ENCODE measurements around the gene ACOX3. TPM values are rescaled to one million over a fixed set of nuclear protein-coding genes. Genes with fewer than 3 reads are reported as not detected.

The ACOX3 gene
- total RNA-seq, 1 donor from 2014 or later: 16.6 TPM

DNA sequence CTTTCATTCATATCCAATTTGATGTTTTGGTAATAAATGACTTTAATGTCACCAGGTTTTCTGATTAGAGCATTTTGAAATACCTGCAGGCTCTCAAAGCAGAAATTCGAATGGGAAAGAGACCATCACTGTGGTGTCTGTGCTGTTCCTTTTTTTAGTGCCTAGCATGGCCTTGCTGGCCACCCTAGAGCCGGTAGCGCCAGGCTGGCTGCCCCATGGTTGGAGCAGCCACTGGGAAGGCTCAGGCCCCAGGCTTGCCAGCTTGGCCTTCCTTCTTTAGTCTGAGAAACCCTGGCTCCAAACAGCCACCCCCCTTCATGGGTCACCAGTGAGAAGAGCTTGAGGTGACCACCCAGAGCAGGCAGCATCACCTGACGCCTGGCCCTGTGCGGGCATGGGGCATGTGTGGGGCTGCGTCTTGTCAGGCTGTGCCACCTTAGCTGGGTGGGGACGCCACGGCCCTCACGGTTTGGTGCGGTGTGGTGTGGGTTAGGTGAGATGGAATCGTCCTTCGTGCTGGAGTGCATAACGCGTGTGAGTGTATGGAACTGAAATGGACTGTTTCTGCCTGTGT lies 30.0 kb upstream of the ACOX3 start:
- no peak for DNase-seq (ENCODE audit: low read depth, low spot score)
- no peak overlapping the region for H3K27ac Mint-ChIP-seq (ENCODE audit: unreplicated experiment)
- H3K9me3 Mint-ChIP-seq: no peaks in the 10 kb centered on the region
- H3K36me3 Mint-ChIP-seq (ENCODE audit: low read depth): no peaks in the 10 kb centered on the region
- no peak overlapping the region for H3K4me3 Mint-ChIP-seq
- H3K4me1 Mint-ChIP-seq: no peaks in the 10 kb centered on the region
- no peak for TF ChIP-seq CTCF (conservative IDR thresholded peaks at IDR 0.05)
- no peaks in the 10 kb centered on the region for H3K27me3 Mint-ChIP-seq (ENCODE audit: low read depth)

DNA sequence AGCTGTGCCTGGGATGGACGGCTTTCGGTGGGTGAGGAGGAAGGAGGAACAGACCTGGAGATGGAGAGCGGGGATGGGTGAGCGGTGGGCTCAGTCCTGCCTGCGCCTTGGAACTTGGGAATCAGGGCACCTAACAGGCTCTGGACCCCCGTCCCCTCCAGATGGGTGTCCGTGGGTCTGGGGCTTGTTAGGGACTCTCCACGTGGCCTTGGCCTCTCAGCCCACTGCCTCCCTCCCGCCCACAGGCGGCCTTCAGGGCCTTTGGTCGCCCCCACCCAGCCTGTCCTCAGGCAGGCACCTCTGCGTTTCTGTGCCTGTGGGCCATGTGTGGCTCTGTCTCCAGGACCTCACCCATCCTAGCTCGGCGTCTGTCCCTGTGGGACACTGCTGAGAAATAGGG lies 29.0 kb upstream of the ACOX3 start:
- Mint-ChIP-seq H3K9me3 (no peaks in the 10 kb centered on the region), H3K36me3 (ENCODE audit: low read depth) (peaks cover 4% of the 10 kb centered on the region), H3K4me1 (no peaks in the 10 kb centered on the region), H3K27me3 (ENCODE audit: low read depth) (no peaks in the 10 kb centered on the region), H3K4me3 (no peak overlapping the region), H3K27ac (ENCODE audit: unreplicated experiment) (no peak overlapping the region)
- no peak for TF ChIP-seq CTCF (conservative IDR thresholded peaks at IDR 0.05)
- no peak for DNase-seq (ENCODE audit: low read depth, low spot score)

DNA sequence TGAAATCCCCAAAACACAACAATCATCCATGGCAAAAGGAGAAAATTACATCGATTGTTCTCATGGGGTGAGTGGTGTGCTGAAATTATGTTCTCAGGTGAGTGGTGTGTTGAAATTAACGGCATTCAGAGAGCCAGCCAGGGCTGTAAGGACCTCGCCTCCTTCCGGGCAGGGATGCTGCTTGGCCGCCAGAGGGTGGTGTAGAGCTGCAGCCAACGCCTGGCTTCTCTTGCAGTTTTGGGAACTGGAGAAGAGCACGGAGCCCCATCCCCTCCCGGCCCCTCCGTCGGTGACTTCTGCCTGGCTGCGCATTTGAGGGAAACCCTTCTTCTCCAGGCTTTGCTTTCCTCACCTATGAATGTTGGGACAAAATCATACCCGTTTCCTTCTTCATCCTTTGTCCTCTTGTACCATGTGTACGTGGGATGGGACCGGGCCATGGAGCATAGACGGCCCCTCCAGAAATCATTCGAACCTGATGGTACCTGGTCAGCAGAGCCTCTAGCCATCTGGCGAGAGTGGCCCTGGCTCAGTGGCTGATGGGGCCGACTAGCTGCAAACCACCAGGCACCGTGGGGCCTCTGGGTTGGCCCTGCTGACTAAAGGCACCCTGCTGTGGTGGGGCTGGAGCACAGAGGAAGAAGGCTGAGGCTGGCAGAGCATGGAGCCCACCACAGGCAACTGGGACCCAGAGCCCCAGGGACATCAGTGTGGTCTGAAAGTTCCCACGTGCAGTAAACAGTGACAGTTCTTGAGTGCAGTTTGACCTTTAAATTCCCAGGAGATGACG lies 28.4 kb upstream of the ACOX3 start:
- no peaks in the 10 kb centered on the region for H3K4me1 Mint-ChIP-seq
- no peaks in the 10 kb centered on the region for H3K9me3 Mint-ChIP-seq
- no peaks in the 10 kb centered on the region for H3K27me3 Mint-ChIP-seq (ENCODE audit: low read depth)
- peak; percentile 69 for DNase-seq (ENCODE audit: low read depth, low spot score)
- H3K27ac Mint-ChIP-seq (ENCODE audit: unreplicated experiment): no peak overlapping the region
- TF ChIP-seq CTCF (conservative IDR thresholded peaks at IDR 0.05): peak; percentile 96
- H3K4me3 Mint-ChIP-seq: no peak overlapping the region
- H3K36me3 Mint-ChIP-seq (ENCODE audit: low read depth): peaks cover 4% of the 10 kb centered on the region

- Mint-ChIP-seq H3K4me3 (no peak overlapping the region), H3K9me3 (no peaks in the 10 kb centered on the region), H3K27ac (ENCODE audit: unreplicated experiment) (no peak overlapping the region), H3K4me1 (no peaks in the 10 kb centered on the region), H3K36me3 (ENCODE audit: low read depth) (peaks cover 4% of the 10 kb centered on the region), H3K27me3 (ENCODE audit: low read depth) (no peaks in the 10 kb centered on the region)
- DNase-seq (ENCODE audit: low read depth, low spot score): no peak
- no peak for TF ChIP-seq CTCF (conservative IDR thresholded peaks at IDR 0.05)
Observed at GRCh38 chr4:8467016-8467415, 26.5 kb upstream of the ACOX3 start.

DNA sequence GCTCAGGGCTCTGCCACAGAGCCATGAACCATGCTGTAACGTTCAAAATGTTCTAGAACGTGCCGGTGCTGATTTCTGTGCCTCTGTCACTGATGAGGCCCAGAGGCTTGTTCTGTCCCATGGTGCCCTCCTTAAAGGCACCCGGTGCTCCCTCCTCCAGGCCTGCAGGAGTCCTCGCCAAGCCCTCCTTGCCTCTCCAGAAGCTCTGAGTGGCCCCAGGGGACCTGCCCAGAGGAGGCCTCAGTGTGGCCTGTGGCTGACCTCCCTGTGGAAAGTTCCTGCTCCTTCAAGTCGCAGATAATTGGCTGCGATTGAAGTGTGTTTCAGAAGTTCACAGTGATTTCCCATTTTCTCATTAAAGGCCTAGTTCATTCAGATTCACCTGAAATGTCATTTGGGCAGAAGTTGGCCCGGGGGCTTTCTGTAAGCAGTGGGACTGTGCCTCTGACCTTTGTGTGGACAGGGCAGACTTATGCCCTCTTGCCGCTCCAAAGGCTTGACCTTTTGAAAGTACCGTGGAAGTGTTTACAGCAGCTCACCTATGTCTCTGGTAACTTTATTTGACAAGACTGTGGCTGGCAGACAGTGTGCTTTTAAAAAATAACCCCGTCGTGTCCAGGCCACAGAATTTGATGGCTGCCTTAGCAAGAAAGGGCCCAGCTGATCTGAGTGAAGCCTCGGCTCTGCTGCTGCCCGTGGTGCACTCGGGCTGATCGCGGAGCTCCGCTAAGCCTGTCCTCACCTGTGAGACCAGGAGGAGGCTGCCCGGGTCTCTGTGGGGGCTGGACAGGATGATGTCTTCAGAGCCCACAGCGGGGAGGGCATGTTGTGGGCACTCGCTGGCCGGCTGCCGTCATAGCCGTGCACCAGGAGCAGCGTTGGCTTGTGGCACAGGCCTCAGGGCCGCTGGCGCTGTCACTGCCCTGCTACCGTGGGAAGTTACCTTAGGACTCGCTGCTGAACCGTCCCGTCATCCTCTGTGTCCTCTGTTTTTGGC lies 25.4 kb upstream of the ACOX3 start:
- TF ChIP-seq CTCF (conservative IDR thresholded peaks at IDR 0.05): no peak
- DNase-seq (ENCODE audit: low read depth, low spot score): no peak
- H3K9me3 Mint-ChIP-seq: no peaks in the 10 kb centered on the region
- H3K36me3 Mint-ChIP-seq (ENCODE audit: low read depth): peaks cover 4% of the 10 kb centered on the region
- H3K27me3 Mint-ChIP-seq (ENCODE audit: low read depth): no peaks in the 10 kb centered on the region
- no peak overlapping the region for H3K27ac Mint-ChIP-seq (ENCODE audit: unreplicated experiment)
- H3K4me3 Mint-ChIP-seq: no peak overlapping the region
- no peaks in the 10 kb centered on the region for H3K4me1 Mint-ChIP-seq

All from neural crest cell (in vitro differentiated cells).